ENCODE data around the gene ABCC9.
"Not testable (repeated sequence)": the region's sequence is repeated elsewhere in the genome, so short reads cannot be mapped to it uniquely, and the experiment has no call there.

ABCC9 gene

DNA sequence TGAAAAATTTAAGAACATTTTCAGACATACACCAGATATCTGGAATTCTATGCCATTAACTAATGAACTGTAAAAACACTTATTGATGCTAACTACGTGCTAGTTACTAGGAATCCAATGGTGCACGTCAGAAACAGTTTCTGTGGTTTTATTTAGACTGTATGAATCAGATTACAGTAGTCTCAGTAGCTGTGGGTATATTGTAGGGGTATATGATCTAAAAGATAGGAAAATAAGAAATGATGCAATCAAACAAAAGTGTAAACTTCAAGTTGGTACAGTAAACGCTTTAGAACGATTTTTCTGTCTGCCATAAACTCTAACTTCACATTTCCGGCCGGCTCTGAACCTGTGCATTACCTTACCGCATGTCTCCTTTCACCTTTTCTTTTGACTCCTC, 2.3 kb downstream of the ABCC9 start:
- DNase-seq (ENCODE audit: extremely low read depth in 1 of 2, low read depth in 1 of 2), result no peak

DNA sequence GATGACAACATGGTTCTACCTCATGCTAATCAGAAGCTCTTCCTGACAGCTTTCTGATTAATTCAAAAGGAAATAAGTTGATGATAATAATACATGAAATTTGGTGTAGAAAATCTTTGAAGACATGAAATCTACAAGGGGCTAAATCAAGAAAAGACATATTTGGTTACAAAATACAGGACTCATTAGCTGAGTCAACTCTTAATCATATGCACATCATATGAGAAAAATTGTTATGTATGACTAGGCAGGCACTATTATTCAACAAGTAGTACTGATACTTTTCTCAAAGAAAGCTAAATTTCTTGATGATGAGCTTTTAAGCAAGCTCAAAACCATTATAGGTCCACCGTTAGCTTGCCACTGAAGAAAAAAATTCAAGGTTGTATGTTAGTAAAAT, 7.1 kb downstream of the ABCC9 start:
- DNase-seq (ENCODE audit: extremely low read depth in 1 of 2, low read depth in 1 of 2), result no peak

- no peak for DNase-seq (ENCODE audit: extremely low read depth in 1 of 2, low read depth in 1 of 2)
Measured at GRCh38 chr12:21933656-21934055, 7.6 kb downstream of the ABCC9 start.

DNA sequence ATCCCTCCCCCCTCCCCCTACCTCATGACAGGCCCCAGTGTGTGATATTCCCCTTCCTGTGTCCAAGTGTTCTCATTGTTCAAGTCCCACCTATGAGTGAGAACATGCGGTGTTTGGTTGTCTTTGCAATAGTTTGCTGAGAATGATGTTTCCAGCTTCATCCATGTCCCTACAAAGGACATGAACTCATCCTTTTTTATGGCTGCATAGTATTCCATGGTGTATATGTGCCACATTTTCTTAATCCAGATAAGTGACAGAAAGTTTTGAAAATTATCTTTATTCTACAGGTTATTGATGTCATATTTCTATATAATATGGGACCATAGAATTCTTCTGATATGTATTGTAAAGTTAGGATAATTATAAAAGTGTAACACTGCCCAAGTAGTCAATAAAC, 11.3 kb downstream of the ABCC9 start:
- DNase-seq (ENCODE audit: extremely low read depth in 1 of 2, low read depth in 1 of 2), result not testable (repeated sequence)

DNA sequence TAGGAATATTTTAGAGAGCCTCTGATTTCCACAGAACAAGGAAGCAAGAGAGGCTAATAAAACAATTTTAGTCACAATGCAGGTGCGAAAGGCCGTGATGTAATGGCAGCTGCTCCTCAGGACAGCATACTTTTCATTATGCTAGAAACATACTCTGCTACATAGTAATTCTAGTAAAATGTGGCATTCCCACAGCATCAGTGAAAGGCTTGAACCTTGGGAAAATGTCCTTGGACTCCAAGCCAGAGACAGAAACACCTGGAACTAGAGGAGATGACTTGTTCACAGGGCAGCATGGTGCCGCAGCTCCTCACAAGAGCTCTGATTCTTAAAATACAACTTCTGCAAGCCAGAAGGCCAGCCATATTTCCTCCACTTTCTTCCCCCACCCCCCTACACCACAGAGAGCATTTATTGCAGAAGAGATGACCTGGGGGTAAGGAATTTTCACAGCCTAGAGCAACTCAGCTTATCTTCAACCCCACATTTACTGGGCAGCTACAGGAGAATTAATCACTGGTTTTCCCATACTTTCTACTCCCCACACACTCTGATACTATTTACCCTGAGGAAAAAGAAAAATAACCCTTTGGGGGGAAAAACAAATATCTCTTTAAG, 15.8 kb downstream of the ABCC9 start:
- DNase-seq (ENCODE audit: extremely low read depth in 1 of 2, low read depth in 1 of 2), result no peak

DNA sequence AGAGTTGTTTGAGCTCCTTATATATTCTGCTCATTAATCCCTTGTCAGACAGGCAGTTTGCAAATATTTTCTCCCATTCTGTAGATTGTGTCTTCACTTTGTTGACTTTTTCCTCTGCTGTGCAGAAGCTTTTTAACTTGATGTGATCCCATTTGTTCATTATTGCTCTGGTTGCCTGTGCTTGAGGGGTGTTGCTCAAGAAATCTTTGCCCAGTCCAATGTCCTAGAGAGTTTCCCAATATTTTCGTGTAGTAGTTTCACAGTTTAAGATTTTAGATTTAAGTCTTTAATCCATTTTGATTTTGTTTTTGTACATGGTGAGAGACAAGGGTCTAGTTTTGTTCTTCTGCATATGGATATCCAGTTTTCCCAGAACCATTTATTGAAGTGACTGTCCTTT, 19.8 kb downstream of the ABCC9 start:
- no peak for DNase-seq (ENCODE audit: extremely low read depth in 1 of 2, low read depth in 1 of 2)

DNA sequence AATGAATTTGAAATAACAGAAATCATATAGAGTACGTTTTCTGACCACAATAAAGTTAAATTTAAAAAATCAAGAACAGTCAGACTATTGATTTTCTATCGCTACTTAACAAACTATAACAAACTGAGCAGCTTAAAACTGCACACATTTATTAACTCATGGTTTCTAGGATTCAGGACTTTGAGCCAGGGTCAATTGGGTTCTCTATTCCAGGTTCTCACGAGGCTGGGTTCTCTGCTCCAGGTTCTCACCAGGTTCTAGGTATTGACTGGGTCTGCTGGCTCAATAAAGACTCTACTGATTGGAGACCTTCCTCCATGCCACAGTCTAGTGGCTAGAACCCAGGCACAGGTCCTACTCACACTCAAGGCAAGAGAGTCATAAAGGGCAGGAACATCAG, 22.8 kb downstream of the ABCC9 start:
- no peak for DNase-seq (ENCODE audit: extremely low read depth in 1 of 2, low read depth in 1 of 2)

GRCh38 chr12:21913823-21914222, 27.4 kb downstream of the ABCC9 start:
- DNase-seq (ENCODE audit: extremely low read depth in 1 of 2, low read depth in 1 of 2), result no peak

GRCh38 chr12:21912318-21912717, 28.9 kb downstream of the ABCC9 start:
- no peak for DNase-seq (ENCODE audit: extremely low read depth in 1 of 2, low read depth in 1 of 2)

DNA sequence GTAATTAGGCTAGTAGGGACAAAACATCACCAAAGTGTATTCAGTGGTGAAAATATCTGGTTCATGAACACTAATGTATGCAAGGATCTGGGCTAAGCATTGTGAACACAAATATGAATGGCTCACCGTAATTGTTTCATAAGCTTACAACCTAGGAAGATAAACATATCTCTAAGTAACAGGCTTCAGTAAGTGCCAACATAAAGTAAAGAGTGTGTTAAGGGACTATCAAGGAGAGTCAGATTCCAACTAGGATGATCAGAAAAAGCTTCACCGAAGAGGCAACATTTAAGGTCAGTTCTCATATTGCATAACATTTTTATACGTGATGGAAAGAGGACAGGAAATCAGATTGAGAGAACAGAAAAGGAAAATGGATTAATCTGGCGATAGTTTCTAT, 29.4 kb downstream of the ABCC9 start:
- DNase-seq (ENCODE audit: extremely low read depth in 1 of 2, low read depth in 1 of 2), result no peak

- no peak for DNase-seq (ENCODE audit: extremely low read depth in 1 of 2, low read depth in 1 of 2)
Measured at GRCh38 chr12:21910657-21911056, 30.6 kb downstream of the ABCC9 start.

GRCh38 chr12:21907948-21908837, 33.0 kb downstream of the ABCC9 start:
- DNase-seq (ENCODE audit: extremely low read depth in 1 of 2, low read depth in 1 of 2), result no peak

DNA sequence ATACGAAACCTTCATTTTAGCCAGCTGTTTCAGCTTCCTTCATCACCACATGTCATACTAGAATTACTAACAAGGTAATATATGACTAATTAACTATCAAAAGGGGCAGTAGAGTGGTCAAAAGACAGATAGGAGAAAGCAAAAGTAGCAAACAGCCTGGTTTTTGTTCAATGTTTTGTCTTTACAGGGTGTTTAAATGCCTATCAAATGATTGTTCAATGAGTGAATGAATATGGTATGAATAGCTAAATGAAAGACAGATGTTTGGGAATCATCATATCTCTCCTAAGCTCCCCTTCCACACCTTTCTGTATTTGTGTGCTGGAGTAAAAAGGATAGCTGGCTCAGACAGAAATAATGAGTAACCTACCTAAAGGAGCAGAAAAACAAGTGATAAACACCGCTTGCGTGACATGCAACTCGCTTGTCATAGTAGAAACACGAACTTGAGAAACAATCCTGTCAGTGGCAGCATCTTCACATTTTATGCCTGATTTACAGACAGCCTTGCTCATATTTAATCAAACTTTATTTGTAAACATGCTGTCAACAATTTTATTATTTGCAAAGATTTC, 34.2 kb downstream of the ABCC9 start:
- no peak for DNase-seq (ENCODE audit: extremely low read depth in 1 of 2, low read depth in 1 of 2)

DNA sequence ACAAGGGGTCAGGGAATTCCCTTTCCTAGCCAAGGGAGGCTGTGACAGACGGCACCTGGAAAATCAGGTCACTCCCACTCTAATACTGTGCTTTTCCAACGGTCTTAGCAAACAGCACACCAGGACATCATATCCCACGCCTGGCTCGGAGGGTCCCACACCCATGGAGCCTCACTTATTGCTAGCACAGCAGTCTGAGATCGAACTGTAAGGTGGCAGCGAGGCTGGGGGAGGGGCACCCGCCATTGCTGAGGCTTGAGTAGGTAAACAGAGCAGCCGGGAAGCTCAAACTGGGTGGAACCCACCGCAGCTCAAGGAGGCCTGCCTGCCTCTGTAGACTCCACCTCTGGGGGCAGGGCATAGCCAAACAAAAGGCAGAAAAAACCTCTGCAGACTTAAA, 41.7 kb downstream of the ABCC9 start:
- DNase-seq (ENCODE audit: extremely low read depth in 1 of 2, low read depth in 1 of 2), result not testable (repeated sequence)

DNA sequence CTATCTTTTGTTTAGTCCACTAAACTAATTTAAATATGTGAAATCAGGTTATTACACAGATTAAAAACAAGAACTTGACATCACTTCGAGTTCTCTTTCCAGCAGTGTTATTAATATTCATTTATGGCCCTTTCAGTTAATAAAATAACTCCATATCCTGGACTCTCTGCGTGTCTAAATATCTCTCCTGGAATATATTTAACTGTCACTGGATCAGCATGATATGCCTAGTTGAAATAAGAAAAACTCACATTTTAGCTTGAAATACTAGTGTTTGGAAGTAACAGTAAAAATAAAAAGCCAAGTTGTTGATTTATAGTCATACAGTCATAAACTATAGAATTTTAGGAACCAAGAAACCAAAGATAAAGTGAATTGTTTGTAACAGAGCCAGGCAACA, 45.6 kb downstream of the ABCC9 start:
- no peak for DNase-seq (ENCODE audit: extremely low read depth in 1 of 2, low read depth in 1 of 2)

GRCh38 chr12:21894792-21895595, 46.2 kb downstream of the ABCC9 start:
- no peak for DNase-seq (ENCODE audit: extremely low read depth in 1 of 2, low read depth in 1 of 2)

GRCh38 chr12:21893924-21894323, 47.3 kb downstream of the ABCC9 start:
- DNase-seq (ENCODE audit: extremely low read depth in 1 of 2, low read depth in 1 of 2), result no peak

- no peak for DNase-seq (ENCODE audit: extremely low read depth in 1 of 2, low read depth in 1 of 2)
Measured at GRCh38 chr12:21892341-21892740, 48.9 kb downstream of the ABCC9 start.

DNA sequence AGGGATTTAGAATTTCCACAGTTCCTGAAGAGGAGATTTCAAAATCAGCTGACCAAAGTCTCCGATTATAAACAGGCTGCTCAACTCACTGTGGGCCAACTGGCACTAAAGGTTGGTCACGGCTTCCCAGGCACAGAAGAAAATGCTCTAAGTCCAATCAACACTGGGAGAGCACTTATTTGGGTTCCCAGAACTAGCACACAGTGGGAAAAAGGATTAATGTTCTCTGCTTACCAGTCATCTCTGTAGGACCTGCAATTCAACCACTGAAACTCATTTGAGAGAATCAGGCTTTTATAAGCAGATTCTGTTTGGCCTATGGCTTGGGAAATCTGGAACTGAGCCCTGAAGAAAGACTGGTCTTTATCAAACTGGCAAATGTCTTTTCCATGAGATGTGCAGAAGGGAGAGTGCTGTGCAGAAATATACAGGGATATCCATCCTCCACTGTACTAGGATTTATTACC, 49.4 kb downstream of the ABCC9 start:
- DNase-seq (ENCODE audit: extremely low read depth in 1 of 2, low read depth in 1 of 2), result no peak

DNA sequence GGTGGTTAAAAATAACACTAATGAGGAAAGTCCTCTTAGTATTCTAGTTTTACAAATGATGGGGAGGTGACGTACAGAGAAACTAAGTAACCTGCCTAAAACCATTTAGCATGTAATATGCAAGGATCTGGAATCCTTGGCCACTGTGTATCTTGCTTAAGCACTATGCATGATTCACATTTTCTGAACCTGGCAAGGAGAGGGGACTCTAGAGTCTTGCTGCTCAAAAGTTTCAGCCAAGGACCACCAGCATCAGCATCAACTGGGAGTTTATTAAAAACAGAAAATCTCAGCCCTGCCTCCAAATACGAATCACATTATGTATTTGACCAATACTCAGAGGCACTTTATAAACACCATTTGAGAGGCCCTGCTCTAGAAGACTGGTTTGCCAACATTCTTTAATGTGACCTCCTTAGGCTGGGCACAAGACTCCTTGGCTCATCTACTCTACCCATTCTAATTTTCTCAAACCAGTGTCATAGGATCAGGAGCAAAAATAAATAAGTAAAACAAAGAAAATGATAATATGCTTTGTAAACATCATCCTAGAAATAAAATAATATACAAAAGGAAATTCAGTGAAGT, 52.9 kb downstream of the ABCC9 start:
- no peak for DNase-seq (ENCODE audit: extremely low read depth in 1 of 2, low read depth in 1 of 2)

- DNase-seq (ENCODE audit: extremely low read depth in 1 of 2, low read depth in 1 of 2), result no peak
Measured at GRCh38 chr12:21884936-21885335, 56.3 kb downstream of the ABCC9 start.
